Stimulated activated CD4-positive, alpha-beta T cell treated with anti-CD3 and anti-CD28 coated beads, TNF-alpha, amount 100 ng/mL, for 24 hours (primary cell): ENCODE results near the gene F12.
"Not testable (repeated sequence)": the region's sequence is repeated elsewhere in the genome, so short reads cannot be mapped to it uniquely, and the experiment has no call there.

Experiments
- DNase-seq, 3 experiments: peaks; one replicate each; pipeline ENCODE4 v3.0.0-alpha.2; 2020; ENCODE audit warnings: low read depth in 3 of 3

The F12 gene

GRCh38 chr5:177388521-177389052, 20.8 kb downstream of the F12 start:
- no peak for DNase-seq

GRCh38 chr5:177387405-177387804, 22.0 kb downstream of the F12 start:
- no peak for DNase-seq

GRCh38 chr5:177386542-177386941, 22.8 kb downstream of the F12 start:
- DNase-seq: no peak

GRCh38 chr5:177385720-177386119, 23.6 kb downstream of the F12 start:
- no peak for DNase-seq

- no peak for DNase-seq
Observed at GRCh38 chr5:177384134-177384533, 25.2 kb downstream of the F12 start, which contains the start of gene SLC34A1. TSS of gene SLC34A1 (plus strand) at chr5:177384434. CDS start at chr5:177385742, 1,308 bp downstream.

GRCh38 chr5:177383181-177383580, 26.2 kb downstream of the F12 start:
- no peak for DNase-seq

GRCh38 chr5:177382423-177383029, 26.8 kb downstream of the F12 start:
- no peak for DNase-seq

- no peak for DNase-seq
Observed at GRCh38 chr5:177380805-177381126, 28.6 kb downstream of the F12 start.

- no peak for DNase-seq
Observed at GRCh38 chr5:177378884-177379883, 30.2 kb downstream of the F12 start.

GRCh38 chr5:177377851-177378776, 31.2 kb downstream of the F12 start:
- no peak for DNase-seq

GRCh38 chr5:177376107-177376506, 33.3 kb downstream of the F12 start:
- no peak for DNase-seq

GRCh38 chr5:177375516-177375915, 33.8 kb downstream of the F12 start:
- not testable (repeated sequence) for DNase-seq

GRCh38 chr5:177374211-177374610, 35.2 kb downstream of the F12 start:
- no peak for DNase-seq

- no peak for DNase-seq
Observed at GRCh38 chr5:177373806-177374205, 35.6 kb downstream of the F12 start.

- no peak for DNase-seq
Observed at GRCh38 chr5:177372910-177373309, 36.5 kb downstream of the F12 start.

GRCh38 chr5:177372034-177372896, 37.1 kb downstream of the F12 start:
- DNase-seq: no peak

GRCh38 chr5:177371120-177372033, 38.0 kb downstream of the F12 start:
- DNase-seq: no peak

- peak in 1 of 3 experiments; percentile 61 for DNase-seq
Observed at GRCh38 chr5:177370488-177371119, 38.8 kb downstream of the F12 start.
